HG02588 (cell line): ENCODE data around the gene OR4A15.

ENCODE experiments used
- ATAC-seq: cut with Tn5 transposase; IDR thresholded peaks from one replicate; pipeline ENCODE4 v1.9.1; 2021; ENCODE audit warnings: mild to moderate bottlenecking, moderate library complexity; ENCODE audit not compliant: unreplicated experiment

Gene OR4A15

DNA sequence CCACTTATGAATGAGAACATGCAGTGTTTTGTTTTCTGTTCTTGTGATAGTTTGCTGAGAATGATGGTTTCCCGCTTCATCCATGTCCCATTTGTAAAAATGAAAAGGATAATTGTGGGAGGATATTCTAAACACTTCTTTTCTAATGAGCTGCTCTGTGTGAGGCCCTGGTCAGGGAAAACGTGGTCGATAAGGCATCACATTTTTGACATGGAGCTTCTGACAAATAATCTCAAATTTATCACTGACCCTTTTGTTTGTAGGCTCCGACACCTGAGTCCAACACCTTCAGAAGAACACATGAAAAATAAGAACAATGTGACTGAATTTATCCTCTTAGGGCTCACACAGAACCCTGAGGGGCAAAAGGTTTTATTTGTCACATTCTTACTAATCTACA lies at the start of gene OR4A15:
TSS of gene OR4A15 (plus strand) at position 301 of the 400 bp plus-strand sequence. CDS start at position 301, 0 bp downstream.
- ATAC-seq = no peak

DNA sequence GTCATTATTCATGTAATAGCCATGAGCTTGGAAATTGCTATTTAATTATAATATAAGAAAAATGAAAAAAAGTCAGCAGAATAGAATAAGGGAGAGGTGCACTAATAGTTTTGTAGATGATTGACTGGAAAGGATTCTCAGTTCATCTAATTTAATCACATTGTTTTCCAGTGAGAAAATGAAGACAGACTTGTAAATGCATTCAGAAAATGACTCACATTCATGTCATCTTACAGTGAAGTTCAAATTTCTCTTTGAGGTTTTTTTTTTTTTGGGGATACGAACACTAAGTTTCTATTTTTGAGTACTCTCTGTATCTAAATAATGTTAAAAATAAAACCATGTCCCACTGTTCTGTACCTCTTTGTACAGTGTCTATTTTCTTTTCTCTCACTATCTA lies 43.3 kb upstream of the OR4A15 start:
- ATAC-seq = no peak

DNA sequence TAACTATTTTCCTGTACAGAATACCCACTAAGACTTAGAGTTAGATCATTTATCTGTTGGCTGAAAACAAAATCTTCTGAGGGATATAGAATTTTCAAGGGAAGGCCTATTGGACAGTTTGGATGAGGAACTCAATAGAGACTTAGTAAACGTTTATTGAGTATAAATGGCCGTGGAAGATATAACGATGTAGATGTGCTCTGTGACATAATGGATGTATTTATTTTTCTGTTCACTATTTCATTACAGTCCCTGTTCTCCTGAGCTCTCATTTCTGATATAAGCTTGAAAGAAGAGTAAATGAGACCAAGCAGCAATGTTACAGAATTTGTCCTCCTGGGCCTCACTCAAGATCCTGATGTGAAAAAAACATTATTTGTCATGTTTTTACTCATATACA lies 24.9 kb upstream of the OR4A15 start, which contains the start of gene OR4A16:
TSS of gene OR4A16 (plus strand) at position 301 of the 400 bp plus-strand sequence. CDS start at position 301, 0 bp downstream.
- ATAC-seq = no peak

DNA sequence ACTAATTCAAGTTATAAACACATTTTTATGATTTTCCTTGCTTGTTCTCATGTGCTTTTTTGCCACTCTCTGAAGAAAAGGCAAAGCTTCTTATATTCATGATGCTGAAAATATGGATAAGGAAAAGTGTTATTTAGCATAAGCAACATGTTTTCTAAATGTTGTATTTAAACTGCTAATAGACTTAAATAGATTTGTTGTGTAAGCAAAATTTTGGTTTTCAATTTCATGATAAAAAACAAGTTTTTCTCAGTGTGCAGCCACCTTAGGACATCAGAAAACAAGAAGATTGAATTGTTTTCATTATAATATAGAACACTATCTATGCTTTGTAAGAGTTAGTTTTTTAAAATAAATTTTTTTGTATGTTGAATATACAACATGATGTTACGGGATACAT lies 22.5 kb upstream of the OR4A15 start:
- ATAC-seq = no peak

DNA sequence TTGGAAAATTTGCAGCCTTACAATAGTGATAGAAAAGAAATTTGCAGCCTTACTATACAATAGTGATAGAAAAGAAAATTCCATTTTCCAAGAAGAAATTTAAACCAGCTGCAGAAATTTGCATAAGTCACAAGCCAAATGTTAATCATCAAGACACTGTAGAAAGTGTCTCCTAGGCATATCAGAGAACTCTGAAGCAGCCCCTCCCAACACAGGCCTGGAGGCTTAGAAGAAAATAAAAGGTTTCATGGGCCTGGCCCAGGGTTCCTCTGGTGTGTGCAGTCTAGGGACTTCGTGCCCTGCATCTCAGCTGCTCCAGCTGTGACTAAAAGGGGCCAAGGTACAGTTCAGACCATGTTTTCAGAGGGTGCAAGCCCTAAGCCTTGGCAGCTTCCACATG lies 18.7 kb upstream of the OR4A15 start:
- no peak for ATAC-seq

DNA sequence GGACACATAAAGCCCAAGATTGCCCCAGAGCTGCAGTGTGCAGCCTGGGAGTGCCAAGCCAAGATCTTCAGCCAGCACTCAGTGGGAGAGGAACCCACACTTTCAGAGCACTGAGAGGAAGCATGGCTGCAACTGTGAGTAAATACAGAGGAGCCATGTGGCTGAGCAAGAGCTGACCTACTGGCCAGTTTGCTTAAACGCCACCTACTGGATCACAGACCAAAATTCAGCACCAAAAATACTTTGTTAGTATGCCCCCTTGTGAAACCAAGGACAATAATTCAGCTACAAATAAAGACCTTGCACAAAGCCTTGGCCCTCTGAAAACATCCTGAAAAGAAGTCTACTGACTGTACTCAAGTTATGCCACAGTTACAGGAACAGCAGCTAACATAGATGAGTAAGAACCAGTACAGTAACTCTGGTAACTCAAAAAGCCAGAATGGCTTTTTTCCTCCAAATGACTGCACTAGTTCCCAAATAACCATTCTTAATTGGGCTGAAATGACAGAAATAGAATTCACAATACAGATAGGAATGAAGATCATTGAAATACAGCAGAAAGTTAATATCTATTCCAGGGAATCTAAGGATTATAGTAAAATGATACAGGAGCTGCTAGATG lies 10.1 kb upstream of the OR4A15 start:
- ATAC-seq = no peak

DNA sequence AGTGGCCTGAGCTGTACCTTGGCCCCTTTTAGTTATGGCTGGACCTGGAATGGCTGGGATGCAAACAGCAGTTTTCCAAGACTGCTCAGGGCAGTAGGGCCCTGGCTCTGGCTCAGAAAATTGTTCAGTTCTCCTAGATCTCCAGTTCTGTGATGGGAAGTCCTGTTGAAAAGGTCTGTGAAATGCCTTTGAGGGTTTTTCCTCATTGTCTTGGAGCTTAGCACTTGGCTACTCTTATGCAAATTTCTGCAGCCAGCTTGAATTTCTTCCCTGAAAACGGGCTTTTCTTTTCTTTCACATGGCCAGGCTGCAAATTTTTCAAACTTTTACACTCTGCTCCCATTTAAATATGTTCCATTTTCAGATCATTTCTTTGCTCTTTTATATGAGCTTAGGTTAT lies 33.2 kb downstream of the OR4A15 start:
- no peak for ATAC-seq
